HK-2 (cell line): Measurements from ENCODE around the gene VN1R5.

Experiments used
- DNase-seq: peaks from one replicate; pipeline ENCODE4 v3.0.0-alpha.2; 2018; ENCODE audit not compliant: unreplicated experiment

Gene VN1R5

GRCh38 chr1:247300491-247301175 lies 44.8 kb downstream of the VN1R5 start:
- DNase-seq: no peak

GRCh38 chr1:247301176-247301540 lies 45.3 kb downstream of the VN1R5 start:
- no peak for DNase-seq

- DNase-seq: no peak
Measured at GRCh38 chr1:247303216-247303615, 47.3 kb downstream of the VN1R5 start.

- no peak for DNase-seq
Measured at GRCh38 chr1:247304031-247304430, 48.2 kb downstream of the VN1R5 start.
